NT2/D1 (cell line): ENCODE data around the gene HIPK2.

Source experiments
- SUZ12 ChIP-seq: IDR thresholded peaks from 2 replicates; pipeline ENCODE4 v1.6.1; 2011; ENCODE audit not compliant: insufficient read length, insufficient read depth; ENCODE audit errors: extremely low read depth
- YY1 ChIP-seq: IDR thresholded peaks from 2 replicates; pipeline ENCODE4 v1.6.1; 2011; ENCODE audit not compliant: insufficient read length, insufficient read depth
- ZNF274 ChIP-seq: IDR thresholded peaks from 2 replicates; pipeline ENCODE4 v1.6.1; 2011; ENCODE audit warnings: mild to moderate bottlenecking, low read depth, low read length

GRCh38 chr7:139572704-139573385 is 205.0 kb downstream of the HIPK2 start:
- TF ChIP-seq SUZ12 (no peak), YY1 (no peak), ZNF274 (no peak)
